ENCODE data around the gene MYBPHL. TPM values are rescaled to one million over a fixed set of nuclear protein-coding genes. Genes with fewer than 3 reads are reported as not detected.
A peak's percentile ranks its signal among the peaks of the same experiment; 100 is the strongest.

The MYBPHL gene
- total and polyA plus RNA-seq, 2 of the 13 experiments (the other 11 are each of a cell fraction or from before 2014, with no cell fraction given): 3.7 to 3.8 TPM

DNA sequence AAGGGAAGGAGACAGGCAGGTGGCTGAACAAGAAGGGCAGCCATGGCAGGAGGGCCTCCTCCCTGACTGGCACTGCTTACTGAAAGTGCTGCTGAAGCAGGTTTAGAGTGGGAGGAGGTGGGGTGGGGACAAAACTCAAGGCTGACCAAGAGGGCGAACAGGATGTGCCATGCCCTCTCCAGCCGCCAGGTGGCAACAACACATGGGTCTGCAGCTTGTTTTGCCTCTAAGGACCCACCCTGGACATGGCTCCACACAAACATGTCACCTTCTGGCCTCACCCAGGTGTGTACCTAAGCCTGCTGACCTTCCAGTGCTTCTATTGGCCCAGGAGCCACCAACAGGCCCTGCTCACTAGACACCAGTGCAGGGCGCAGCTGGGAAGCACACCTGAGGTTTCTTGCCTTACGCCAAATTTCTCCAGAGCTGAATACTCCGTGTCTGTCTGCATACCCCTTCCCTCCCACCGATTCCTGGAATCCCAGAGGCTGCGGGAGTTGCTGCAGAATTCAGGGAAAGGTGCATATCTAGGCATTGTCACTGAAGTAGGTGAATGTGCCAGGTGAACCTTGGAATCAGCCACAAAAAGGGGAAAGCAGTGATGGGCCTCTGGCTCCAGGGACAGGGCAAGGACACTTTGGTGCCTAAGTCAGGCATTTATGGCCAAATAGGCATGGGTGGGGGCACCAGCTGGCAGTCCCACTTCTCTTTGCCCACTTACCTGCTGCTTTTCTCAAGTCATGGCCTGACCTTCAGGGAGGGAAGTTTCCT lies 29.2 kb downstream of the MYBPHL start (continued):
- TF ChIP-seq ZNF569 (CRISPR knock-in tag; IDR thresholded peaks at IDR 0.05; ENCODE audit: borderline replicate concordance) (0 out of 2 replicates have a peak, but pooled peaks have one; percentile 24), ZNF350 (CRISPR knock-in tag; IDR thresholded peaks at IDR 0.05; ENCODE audit: borderline replicate concordance, low read depth) (peak; percentile 44; the same call in 1 of the 2 replicates), SP1 (IDR thresholded peaks at IDR 0.05) (no peak), SP1 (CRISPR knock-in tag; IDR thresholded peaks at IDR 0.05) (peak; percentile 62), ZNF678 (CRISPR knock-in tag; IDR thresholded peaks at IDR 0.05) (no peak), ZNF253 (CRISPR knock-in tag; IDR thresholded peaks at IDR 0.05; ENCODE audit: borderline replicate concordance) (no peak), POLR2A (IDR thresholded peaks at IDR 0.05; ENCODE audit: insufficient read depth in 1 of 2, low read depth in 2 of 2, low read length in 2 of 2) (peak; percentile 20 to 66; a peak in 3 of 4 replicates), ZNF547 (CRISPR knock-in tag; IDR thresholded peaks at IDR 0.05) (peak; percentile 71; the same call in 1 of the 2 replicates), ATRX (CRISPR knock-in tag; IDR thresholded peaks at IDR 0.05; ENCODE audit: borderline replicate concordance) (no peak), TSC22D2 (CRISPR knock-in tag; IDR thresholded peaks at IDR 0.05; ENCODE audit: borderline replicate concordance) (peak; percentile 91; the same call in 1 of the 2 replicates)
- TF ChIP-seq, protein P1, sequence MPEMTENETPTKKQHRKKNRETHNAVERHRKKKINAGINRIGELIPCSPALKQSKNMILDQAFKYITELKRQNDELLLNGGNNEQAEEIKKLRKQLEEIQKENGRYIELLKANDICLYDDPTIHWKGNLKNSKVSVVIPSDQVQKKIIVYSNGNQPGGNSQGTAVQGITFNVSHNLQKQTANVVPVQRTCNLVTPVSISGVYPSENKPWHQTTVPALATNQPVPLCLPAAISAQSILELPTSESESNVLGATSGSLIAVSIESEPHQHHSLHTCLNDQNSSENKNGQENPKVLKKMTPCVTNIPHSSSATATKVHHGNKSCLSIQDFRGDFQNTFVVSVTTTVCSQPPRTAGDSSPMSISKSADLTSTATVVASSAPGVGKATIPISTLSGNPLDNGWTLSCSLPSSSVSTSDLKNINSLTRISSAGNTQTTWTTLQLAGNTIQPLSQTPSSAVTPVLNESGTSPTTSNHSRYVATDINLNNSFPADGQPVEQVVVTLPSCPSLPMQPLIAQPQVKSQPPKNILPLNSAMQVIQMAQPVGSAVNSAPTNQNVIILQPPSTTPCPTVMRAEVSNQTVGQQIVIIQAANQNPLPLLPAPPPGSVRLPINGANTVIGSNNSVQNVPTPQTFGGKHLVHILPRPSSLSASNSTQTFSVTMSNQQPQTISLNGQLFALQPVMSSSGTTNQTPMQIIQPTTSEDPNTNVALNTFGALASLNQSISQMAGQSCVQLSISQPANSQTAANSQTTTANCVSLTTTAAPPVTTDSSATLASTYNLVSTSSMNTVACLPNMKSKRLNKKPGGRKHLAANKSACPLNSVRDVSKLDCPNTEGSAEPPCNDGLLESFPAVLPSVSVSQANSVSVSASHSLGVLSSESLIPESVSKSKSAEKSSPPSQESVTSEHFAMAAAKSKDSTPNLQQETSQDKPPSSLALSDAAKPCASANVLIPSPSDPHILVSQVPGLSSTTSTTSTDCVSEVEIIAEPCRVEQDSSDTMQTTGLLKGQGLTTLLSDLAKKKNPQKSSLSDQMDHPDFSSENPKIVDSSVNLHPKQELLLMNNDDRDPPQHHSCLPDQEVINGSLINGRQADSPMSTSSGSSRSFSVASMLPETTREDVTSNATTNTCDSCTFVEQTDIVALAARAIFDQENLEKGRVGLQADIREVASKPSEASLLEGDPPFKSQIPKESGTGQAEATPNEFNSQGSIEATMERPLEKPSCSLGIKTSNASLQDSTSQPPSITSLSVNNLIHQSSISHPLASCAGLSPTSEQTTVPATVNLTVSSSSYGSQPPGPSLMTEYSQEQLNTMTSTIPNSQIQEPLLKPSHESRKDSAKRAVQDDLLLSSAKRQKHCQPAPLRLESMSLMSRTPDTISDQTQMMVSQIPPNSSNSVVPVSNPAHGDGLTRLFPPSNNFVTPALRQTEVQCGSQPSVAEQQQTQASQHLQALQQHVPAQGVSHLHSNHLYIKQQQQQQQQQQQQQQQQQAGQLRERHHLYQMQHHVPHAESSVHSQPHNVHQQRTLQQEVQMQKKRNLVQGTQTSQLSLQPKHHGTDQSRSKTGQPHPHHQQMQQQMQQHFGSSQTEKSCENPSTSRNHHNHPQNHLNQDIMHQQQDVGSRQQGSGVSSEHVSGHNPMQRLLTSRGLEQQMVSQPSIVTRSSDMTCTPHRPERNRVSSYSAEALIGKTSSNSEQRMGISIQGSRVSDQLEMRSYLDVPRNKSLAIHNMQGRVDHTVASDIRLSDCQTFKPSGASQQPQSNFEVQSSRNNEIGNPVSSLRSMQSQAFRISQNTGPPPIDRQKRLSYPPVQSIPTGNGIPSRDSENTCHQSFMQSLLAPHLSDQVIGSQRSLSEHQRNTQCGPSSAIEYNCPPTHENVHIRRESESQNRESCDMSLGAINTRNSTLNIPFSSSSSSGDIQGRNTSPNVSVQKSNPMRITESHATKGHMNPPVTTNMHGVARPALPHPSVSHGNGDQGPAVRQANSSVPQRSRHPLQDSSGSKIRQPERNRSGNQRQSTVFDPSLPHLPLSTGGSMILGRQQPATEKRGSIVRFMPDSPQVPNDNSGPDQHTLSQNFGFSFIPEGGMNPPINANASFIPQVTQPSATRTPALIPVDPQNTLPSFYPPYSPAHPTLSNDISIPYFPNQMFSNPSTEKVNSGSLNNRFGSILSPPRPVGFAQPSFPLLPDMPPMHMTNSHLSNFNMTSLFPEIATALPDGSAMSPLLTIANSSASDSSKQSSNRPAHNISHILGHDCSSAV (CRISPR knock-in tag; IDR thresholded peaks at IDR 0.05; ENCODE audit: borderline replicate concordance): no peak
- TF ChIP-seq, protein P2, sequence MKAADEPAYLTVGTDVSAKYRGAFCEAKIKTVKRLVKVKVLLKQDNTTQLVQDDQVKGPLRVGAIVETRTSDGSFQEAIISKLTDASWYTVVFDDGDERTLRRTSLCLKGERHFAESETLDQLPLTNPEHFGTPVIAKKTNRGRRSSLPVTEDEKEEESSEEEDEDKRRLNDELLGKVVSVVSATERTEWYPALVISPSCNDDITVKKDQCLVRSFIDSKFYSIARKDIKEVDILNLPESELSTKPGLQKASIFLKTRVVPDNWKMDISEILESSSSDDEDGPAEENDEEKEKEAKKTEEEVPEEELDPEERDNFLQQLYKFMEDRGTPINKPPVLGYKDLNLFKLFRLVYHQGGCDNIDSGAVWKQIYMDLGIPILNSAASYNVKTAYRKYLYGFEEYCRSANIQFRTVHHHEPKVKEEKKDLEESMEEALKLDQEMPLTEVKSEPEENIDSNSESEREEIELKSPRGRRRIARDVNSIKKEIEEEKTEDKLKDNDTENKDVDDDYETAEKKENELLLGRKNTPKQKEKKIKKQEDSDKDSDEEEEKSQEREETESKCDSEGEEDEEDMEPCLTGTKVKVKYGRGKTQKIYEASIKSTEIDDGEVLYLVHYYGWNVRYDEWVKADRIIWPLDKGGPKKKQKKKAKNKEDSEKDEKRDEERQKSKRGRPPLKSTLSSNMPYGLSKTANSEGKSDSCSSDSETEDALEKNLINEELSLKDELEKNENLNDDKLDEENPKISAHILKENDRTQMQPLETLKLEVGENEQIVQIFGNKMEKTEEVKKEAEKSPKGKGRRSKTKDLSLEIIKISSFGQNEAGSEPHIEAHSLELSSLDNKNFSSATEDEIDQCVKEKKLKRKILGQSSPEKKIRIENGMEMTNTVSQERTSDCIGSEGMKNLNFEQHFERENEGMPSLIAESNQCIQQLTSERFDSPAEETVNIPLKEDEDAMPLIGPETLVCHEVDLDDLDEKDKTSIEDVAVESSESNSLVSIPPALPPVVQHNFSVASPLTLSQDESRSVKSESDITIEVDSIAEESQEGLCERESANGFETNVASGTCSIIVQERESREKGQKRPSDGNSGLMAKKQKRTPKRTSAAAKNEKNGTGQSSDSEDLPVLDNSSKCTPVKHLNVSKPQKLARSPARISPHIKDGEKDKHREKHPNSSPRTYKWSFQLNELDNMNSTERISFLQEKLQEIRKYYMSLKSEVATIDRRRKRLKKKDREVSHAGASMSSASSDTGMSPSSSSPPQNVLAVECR (CRISPR knock-in tag; IDR thresholded peaks at IDR 0.05; ENCODE audit: borderline replicate concordance): peak; percentile 77; the same call in 1 of the 2 replicates
- TF ChIP-seq, protein P3, sequence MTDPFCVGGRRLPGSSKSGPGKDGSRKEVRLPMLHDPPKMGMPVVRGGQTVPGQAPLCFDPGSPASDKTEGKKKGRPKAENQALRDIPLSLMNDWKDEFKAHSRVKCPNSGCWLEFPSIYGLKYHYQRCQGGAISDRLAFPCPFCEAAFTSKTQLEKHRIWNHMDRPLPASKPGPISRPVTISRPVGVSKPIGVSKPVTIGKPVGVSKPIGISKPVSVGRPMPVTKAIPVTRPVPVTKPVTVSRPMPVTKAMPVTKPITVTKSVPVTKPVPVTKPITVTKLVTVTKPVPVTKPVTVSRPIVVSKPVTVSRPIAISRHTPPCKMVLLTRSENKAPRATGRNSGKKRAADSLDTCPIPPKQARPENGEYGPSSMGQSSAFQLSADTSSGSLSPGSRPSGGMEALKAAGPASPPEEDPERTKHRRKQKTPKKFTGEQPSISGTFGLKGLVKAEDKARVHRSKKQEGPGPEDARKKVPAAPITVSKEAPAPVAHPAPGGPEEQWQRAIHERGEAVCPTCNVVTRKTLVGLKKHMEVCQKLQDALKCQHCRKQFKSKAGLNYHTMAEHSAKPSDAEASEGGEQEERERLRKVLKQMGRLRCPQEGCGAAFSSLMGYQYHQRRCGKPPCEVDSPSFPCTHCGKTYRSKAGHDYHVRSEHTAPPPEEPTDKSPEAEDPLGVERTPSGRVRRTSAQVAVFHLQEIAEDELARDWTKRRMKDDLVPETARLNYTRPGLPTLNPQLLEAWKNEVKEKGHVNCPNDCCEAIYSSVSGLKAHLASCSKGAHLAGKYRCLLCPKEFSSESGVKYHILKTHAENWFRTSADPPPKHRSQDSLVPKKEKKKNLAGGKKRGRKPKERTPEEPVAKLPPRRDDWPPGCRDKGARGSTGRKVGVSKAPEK (CRISPR knock-in tag; IDR thresholded peaks at IDR 0.05; ENCODE audit: borderline replicate concordance): peak; percentile 79; the same call in 1 of the 2 replicates
